Measurements from ENCODE around the gene RNASE4.

Gene RNASE4

GRCh38 chr14:20746566-20746965 is 62.2 kb downstream of the RNASE4 start:
- no peak for DNase-seq

- DNase-seq, result no peak
These were observed 64.1 kb downstream of the RNASE4 start for GRCh38 chr14:20748439-20748838.

- DNase-seq, result peak; percentile 34
These were observed 65.8 kb downstream of the RNASE4 start for GRCh38 chr14:20750194-20750593.

Data from activated CD4-positive, alpha-beta T cell treated with anti-CD3 and anti-CD28 coated beads, Interleukin-10, Interleukin-2, amounts not matched to agents 100 ng/mL and 50 ng/mL, durations not matched to agents 16 hours and 8 hours (primary cell).